Measurements from ENCODE around the gene CD82. TPM values are rescaled to one million over a fixed set of nuclear protein-coding genes. Genes with fewer than 3 reads are reported as not detected.

CD82 gene
- total and polyA plus RNA-seq, 2 of the 8 experiments (the other 6 are each of a cell fraction or from before 2014, with no cell fraction given) = 7.9 to 10.3 TPM

DNA sequence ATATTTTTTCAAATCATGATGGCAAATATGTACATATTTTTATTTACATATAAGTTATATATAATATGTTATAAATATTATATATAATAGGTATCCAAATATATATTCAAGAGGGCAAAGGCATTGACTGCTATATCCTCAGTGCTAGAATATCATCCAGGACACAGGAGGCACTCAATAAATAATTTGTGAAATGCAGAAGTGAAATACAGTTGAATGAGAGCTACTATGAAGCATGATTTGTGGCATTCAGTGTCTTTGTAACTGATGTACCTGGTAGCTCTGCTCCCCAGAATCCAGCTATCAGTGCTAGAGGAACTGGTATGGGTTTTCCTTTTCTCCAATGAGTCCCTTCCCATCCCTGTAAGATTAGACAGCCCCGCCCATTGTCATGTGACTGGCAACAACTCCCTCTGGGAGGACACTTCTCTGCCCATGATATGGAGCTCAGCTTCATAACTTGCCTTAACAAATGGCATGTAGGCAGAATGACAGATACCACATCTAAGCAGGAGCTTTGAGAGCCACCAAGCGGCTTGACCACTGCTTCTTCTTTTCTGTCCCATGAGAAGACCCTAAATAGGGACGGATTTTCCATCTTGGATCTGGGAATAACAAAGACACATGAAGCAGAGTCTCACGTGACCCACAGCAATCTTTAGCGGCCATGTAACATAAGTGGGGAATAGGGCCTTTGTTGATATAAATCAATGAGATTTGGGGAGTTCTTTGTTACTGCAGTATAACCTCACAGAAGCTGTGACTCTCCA, 10.2 kb upstream of the CD82 start:
- Histone ChIP-seq H3K9ac (replicated peaks in 1 of 4; ENCODE audit: extremely low read depth in 1 of 4, low read depth in 3 of 4, low read length in 3 of 4) (no peak overlapping the region), H4K20me1 (replicated peaks in 1 of 2; ENCODE audit: control insufficient read depth in 1 of 2, insufficient read depth in 2 of 2, low read length in 2 of 2) (no peaks in the 10 kb centered on the region), H3K4me1 (replicated peaks in 1 of 4; ENCODE audit: control insufficient read depth in 3 of 4, insufficient read depth in 4 of 4, low read length in 3 of 4) (peaks cover 6 to 16% (median 12%) of the 10 kb centered on the region in 4 experiments; a peak in 6 of 7 replicates), H3K79me1 (ENCODE audit: low read depth, low read length) (no peaks in the 10 kb centered on the region), H3K23ac (ENCODE audit: insufficient read length) (no peak overlapping the region), H4K91ac (replicated peaks; ENCODE audit: insufficient read length, low read length) (no peak overlapping the region), H2AFZ (ENCODE audit: low read length) (no peak overlapping the region), H3K36me3 (ENCODE audit: control insufficient read depth in 2 of 4, insufficient read depth in 4 of 4, low read length in 3 of 4) (no peaks in the 10 kb centered on the region), H2BK12ac (ENCODE audit: low read depth, low read length) (no peak overlapping the region), H3K79me2 (ENCODE audit: control insufficient read depth in 1 of 2, insufficient read depth in 2 of 2, low read length in 2 of 2) (no peaks in the 10 kb centered on the region), H2AK5ac (ENCODE audit: low read depth, low read length) (no peak overlapping the region; the same call in 1 of the 2 replicates), H4K5ac (ENCODE audit: insufficient read length, low read depth, low read length) (no peak overlapping the region), H4K8ac (ENCODE audit: extremely low read depth, insufficient read depth, low read length) (no peak overlapping the region), H2BK20ac (ENCODE audit: low read length) (no peak overlapping the region), H3K18ac (ENCODE audit: extremely low read depth, low read length) (no peak overlapping the region), H2BK120ac (replicated peaks; ENCODE audit: low read depth, low read length) (no peak overlapping the region), H3K23me2 (ENCODE audit: low read depth, low read length) (no peaks in the 10 kb centered on the region), H3K9me3 (ENCODE audit: insufficient read depth in 2 of 2, low read depth in 1 of 2, low read length in 1 of 2) (no peaks in the 10 kb centered on the region), H3K27me3 (replicated peaks in 1 of 4; ENCODE audit: control insufficient read depth in 3 of 4, extremely low read depth in 1 of 4, insufficient read depth in 3 of 4, low read length in 3 of 4) (no peaks in the 10 kb centered on the region), H3K14ac (ENCODE audit: insufficient read length) (no peak overlapping the region), H3K27ac (ENCODE audit: low read depth, low read length) (no peak overlapping the region), H3K56ac (replicated peaks; ENCODE audit: insufficient read length, low read depth, low read length) (no peak overlapping the region), H3K4me2 (ENCODE audit: insufficient read depth in 1 of 2, low read depth in 2 of 2, low read length in 2 of 2) (no peak overlapping the region), H3K4me3 (ENCODE audit: extremely low read depth in 1 of 4, insufficient read depth in 2 of 4, low read depth in 3 of 4, low read length in 4 of 4) (no peak overlapping the region), H2BK15ac (ENCODE audit: low read length) (no peak overlapping the region), H2BK5ac (ENCODE audit: low read depth, low read length) (no peak overlapping the region), H3K4ac (replicated peaks; ENCODE audit: insufficient read length, low read depth, low read length) (no peak overlapping the region)
- FAIRE-seq (no peak), DNase-seq (ENCODE audit: low read depth in 1 of 2, low spot score in 2 of 2) (no peak)
- TF ChIP-seq MAFK (IDR thresholded peaks at IDR 0.05; ENCODE audit: low read depth, low read length) (no peak), JUN (IDR thresholded peaks at IDR 0.05; ENCODE audit: low read depth, low read length) (no peak), POU5F1 (IDR thresholded peaks at IDR 0.05; ENCODE audit: low read depth, low read length) (no peak), CTBP2 (IDR thresholded peaks at IDR 0.05; ENCODE audit: borderline replicate concordance, insufficient read depth, insufficient read length, low read length) (no peak), TAF7 (optimal IDR thresholded peaks at IDR 0.05; ENCODE audit: borderline replicate concordance, low read depth, low read length) (no peak), SRF (IDR thresholded peaks at IDR 0.05; ENCODE audit: low read depth, low read length) (no peak), GABPA (IDR thresholded peaks at IDR 0.05; ENCODE audit: borderline replicate concordance, insufficient read depth, low read length) (no peak), CBX8 (IDR thresholded peaks at IDR 0.05; ENCODE audit: borderline replicate concordance, low read depth, low read length) (no peak), NRF1 (IDR thresholded peaks at IDR 0.05; ENCODE audit: low read depth, low read length) (no peak), ASH2L (IDR thresholded peaks at IDR 0.05; ENCODE audit: low read length) (no peak), BACH1 (IDR thresholded peaks at IDR 0.05; ENCODE audit: low read length) (no peak), NANOG (IDR thresholded peaks at IDR 0.05; ENCODE audit: insufficient read depth, low read depth, low read length, poor library complexity, severe bottlenecking) (no peak)
- CTCF ChIA-PET (ENCODE audit: partially characterized antibody) = interaction anchor here (0.6 to 14.7 kb wide), 20 partner anchors 10 to 423 kb away, joined by 3 to 182 read pairs (median 4); no protein-coding TSS in a partner anchor
- WGBS, 2 experiments (ENCODE audit: extremely low coverage in 1 of 2, insufficient coverage in 1 of 2, insufficient read length in 1 of 2, insufficient replicate concordance in 2 of 2, low coverage in 1 of 2, low lambda C conversion rate in 2 of 2, missing lambda C conversion rate in 1 of 2) = 87% methylated on average over 5 of the region's 5 CpGs; no CpG with 5 or more reads in 1 of the 2 experiments
- POLR2A ChIA-PET (ENCODE audit: partially characterized antibody) = no interaction called here
